Activated CD4-positive, alpha-beta T cell treated with anti-CD3 and anti-CD28 coated beads for 48 hours (primary cell): ENCODE results near the gene ARHGAP8.

Experiments
- DNase-seq: peaks from one replicate; pipeline ENCODE4 v3.0.0-alpha.2; 2020

ARHGAP8 gene

DNA sequence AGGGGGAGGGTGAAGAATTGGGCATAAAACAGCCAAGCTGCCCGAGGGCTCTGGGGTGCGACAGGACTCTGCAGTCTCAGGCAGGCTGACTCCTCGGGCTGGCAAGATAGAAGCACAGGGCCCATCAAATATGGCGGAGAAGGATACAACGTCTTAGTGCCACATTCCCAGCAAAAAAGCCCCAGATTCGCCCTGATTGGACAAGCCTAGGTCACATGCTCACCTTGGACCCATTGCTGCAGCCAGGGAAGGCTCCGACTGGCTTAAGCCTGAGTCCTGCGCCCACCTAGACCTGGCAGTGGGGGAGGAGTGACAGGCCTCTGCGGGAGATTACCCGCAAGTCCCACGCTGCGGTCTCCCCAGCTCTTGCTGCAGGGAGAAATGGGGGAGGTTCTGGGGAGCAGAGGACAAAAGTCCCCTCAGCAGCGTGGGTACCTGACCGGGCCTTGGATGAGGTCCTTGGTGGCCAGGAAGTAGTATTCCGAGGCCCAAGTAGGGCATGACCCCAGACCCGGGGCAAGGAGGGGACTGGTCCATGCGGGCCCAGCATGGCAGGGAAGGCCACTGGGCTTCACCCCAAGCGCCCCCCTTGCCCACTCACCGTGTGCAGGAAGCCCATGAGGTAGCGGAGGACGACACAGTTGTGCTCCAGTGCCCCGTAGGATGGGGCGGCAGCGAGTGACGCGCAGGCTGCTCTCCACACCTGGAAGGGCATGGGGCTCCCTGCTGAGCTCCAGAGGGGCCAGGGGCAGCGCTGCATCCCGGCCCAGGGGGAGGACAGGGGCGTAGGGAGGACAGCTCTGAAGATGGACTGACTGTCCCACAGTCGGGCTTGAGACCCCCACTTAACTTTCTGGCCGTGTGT, 113.0 kb downstream of the ARHGAP8 start:
- no peak for DNase-seq

- no peak for DNase-seq
These were observed 116.8 kb downstream of the ARHGAP8 start for GRCh38 chr22:44869196-44869595.

GRCh38 chr22:44870021-44870420, 117.6 kb downstream of the ARHGAP8 start:
- DNase-seq = peak; percentile 6

DNA sequence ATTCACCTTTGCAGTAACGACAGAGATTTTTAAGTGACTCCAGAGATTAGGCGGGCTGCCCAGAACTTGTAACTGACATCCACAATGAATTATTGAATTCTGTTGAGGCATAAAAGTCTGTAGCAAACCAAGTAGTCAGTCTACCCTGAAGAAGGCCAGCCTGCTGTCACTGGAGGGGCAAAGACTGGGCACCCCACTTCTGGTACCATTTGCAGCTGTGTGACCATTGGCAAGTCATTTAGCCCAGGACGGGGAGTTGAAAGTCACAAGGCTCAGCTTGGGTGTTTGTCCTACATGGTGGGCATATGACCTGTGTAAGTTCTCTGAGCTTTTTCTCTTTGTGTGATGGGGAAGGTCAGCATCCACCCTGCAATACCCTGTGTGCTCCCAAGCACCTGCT, 119.4 kb downstream of the ARHGAP8 start:
- DNase-seq = no peak

DNA sequence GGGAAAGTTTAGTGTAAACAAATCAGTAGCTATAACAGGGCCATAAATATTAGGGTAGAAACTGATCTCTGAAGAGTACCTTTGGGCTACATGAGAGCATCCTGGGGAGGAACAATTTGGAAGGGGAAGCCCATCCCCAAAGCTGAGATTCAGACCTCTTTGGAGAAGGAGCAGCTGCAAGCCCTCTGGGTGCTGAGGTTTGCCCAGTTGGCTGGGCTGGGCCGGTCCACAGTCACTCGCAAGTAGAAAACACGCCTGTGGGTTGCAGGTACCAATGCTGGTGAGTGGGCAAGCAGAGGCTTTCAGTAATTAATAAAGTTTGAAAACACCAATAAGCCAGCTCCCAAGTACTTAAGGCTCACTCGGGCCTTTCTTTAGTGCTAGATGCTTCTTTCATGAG, 124.5 kb downstream of the ARHGAP8 start:
- no peak for DNase-seq

DNA sequence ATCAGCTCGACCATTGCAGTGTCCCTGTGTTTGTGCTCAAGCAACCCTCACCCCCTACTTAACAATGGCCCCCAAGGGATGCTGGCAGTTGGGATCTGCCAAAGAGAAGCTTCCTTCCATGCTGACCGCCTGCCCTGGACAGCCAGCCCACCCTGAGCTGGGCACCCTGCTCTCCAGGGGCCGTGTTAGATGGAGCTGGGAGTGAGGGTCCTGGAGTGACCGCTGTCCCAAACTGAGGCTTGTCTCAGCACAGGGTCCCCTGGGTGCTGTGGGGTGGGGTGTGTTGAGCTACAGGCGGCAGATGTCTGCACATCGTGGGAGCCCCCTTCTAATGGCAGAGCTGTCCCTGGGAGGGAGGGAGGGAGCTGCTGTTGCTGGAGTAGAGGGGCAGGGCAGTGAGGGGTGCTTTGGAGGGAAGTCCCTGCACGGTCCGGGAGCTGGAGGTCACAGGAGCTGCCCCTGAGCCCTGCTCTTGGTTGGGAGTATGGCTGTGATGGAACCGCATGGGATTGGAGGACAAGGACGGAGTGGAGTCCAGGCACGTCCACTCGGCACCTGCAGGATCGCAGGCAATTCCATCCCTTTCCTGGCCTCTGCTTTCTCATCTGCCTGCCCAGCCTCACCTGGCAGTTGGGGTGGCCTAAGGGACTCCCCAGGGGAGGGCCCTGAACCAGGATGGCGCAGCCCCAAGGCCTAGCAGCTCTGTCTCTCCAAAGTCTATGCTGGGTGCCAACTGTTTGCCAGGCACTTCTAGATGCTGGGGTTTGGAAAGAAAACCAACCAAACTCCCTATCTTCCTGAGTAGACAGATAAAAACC, 126.3 kb downstream of the ARHGAP8 start:
- DNase-seq = no peak

GRCh38 chr22:44879301-44879680, 126.9 kb downstream of the ARHGAP8 start:
- DNase-seq = no peak

GRCh38 chr22:44880610-44881290, 128.4 kb downstream of the ARHGAP8 start:
- DNase-seq = no peak

DNA sequence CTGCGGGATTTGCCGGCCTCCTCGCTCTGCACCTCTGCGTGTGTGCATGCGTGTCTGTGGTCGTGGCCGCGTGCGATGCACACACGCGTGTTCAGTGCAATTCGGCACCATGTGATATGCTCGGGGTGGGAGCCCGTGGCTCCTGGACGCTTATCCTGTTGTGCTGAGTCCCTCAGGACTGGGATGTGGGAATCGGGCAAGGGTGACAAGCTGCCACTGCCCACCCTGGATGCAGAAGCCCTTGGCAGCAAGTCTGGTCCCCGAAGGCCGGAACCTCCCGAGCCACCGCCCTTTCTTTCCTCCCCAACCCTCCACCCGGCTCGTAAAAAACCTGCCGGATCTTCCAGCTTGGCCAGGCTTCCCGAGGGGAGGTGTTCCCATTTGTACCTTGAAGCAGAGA, 129.2 kb downstream of the ARHGAP8 start:
- no peak for DNase-seq

GRCh38 chr22:44882226-44882905, 130.0 kb downstream of the ARHGAP8 start:
- DNase-seq = no peak

DNA sequence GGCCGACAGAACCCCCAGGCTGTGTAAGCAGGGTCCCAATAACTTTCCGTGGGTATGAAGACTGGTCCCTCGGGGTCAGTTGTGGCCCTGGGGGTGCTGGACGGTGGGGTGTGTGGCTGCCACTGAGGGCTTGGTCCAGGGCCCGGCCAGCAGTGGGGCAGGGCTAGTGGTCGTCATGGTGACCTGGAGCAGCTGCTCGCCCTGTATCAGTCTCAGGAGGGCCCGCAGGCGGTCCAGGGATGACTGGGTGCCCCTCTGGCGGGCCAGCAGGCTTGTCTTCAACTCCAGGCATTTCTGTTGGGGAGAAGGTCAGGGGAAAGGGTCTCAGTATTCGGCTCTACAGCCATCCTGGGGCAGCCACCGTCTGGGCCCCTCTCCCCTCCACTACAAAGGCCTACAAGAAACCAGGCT, 130.6 kb downstream of the ARHGAP8 start:
- DNase-seq = no peak

DNA sequence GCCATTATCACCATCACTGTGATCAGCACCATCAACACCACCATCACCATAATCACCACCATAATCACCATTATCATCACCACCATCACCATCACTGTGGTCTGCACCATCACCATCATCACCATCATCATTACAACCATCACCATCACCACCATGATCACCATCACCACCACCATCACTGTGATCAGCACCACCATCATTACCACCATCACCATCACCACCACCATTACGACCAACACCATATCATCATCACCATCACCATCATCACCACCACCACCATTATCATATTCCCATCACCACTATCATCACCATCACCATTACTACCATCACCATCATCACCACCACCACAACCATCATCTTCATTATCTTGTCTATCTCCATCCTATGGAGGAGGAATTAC, 132.2 kb downstream of the ARHGAP8 start:
- no peak for DNase-seq

- DNase-seq = no peak
These were observed 132.8 kb downstream of the ARHGAP8 start for GRCh38 chr22:44884968-44885805.

- no peak for DNase-seq
These were observed 133.5 kb downstream of the ARHGAP8 start for GRCh38 chr22:44885806-44886360.

DNA sequence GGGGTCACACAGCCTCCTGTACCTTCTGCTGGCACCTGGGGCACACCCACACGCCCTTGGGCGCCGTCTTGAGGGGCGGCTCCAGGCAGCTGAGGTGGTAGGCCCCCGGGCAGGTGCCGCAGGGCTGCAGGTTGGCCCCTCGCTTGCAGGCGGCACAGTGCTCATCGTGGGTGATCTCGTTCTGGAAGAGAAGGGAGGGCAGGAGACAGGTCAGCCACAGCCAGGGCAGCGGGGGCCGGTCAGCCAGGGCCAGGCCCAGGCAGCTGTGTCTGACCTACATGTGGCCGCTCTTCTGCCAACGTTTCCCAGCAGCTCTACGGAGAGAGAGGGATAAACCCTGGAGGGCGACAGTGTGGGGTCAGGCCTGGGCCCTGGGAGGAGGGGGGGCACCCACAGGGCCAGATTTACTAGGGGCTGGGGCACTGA, 135.6 kb downstream of the ARHGAP8 start:
- no peak for DNase-seq

- DNase-seq = no peak
These were observed 136.3 kb downstream of the ARHGAP8 start for GRCh38 chr22:44888491-44889254.

DNA sequence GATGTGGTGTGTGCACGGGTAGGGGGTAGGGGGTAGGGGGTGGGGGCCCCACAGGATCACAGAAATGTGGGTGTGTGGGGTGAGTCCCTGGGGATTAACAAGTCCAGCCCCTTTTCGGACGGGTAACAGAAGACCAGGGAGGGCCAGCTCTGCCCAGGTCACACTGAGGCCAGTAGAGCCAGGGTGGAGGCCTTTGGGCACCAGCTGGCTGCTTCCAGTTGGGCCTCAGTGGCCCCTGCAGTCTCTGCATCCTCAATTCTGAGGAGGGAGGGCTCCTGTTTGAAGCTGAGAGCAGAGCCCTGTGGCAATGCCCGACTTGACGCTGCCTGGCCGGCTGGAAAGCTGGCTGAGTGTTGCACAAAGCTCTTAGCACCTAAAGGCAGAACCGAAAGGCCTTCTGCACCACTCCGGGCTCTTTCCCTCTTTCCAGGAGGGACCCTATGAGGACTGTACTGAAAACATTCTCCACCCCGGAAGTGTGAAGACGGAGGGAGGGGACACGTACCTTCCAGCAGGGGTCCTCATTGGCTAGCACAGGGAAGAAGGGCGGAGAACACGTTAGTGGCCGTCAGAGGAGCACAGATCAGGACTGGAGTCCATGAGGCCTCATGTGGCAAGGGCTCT, 137.0 kb downstream of the ARHGAP8 start:
- no peak for DNase-seq

DNA sequence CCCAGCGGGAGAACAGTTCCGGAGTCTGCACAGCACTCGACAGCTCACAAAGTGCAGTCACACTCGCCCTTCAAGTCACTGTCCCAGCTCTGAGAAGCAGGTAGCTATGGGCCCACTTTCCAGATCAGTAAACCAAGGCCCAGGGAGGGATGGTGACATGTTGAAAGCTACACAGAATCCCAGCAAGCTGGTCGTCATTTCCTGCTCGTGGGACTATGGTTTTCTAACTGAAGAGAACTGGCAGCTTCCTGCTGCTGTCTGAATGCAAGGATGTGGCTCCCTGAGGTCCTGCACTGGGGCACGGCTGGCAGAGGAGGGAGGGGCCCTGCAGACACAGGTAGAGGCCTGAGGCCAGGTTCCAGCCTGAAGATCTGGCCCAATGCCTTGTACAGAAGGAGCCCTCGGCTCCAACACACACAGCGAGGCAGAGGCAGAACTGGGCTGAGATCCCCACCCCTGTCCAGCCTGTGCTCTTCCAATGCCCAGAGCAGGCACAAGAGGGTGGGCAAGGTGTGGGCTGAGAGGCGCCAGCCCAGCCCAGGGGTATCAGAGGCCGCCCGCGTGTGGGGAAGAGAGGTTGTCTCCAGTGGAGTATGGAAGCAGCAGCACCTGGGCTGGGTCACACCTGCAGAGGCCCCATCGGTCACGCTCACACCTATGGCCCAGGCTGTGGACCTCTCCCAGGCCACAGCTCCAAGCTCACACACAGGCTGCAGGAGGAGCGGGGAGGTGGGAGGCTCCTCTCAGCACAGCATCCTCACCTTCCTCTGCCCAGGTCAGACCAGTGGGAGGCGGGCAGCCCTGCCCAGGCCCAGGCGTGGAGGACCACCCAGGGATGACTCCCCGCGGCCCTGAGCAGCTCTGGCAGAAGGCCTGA, 138.3 kb downstream of the ARHGAP8 start:
- DNase-seq = no peak

- no peak for DNase-seq
These were observed 138.9 kb downstream of the ARHGAP8 start for GRCh38 chr22:44891293-44891747.
